Astrocyte (in vitro differentiated cells and primary cell): Measurements from ENCODE around the gene SDK1.

ENCODE experiments used
- CTCF ChIP-seq: IDR thresholded peaks from 2 replicates; pipeline ENCODE4 v1.5.1; 2011; ENCODE audit warnings: low read depth, mild to moderate bottlenecking, inconsistent platforms, low read length, moderate library complexity; ENCODE audit not compliant: insufficient read depth
- EZH2 ChIP-seq: IDR thresholded peaks from 2 replicates; pipeline ENCODE4 v1.6.1; 2012; ENCODE audit warnings: mild to moderate bottlenecking, low read length, inconsistent platforms; ENCODE audit not compliant: insufficient read depth

GRCh38 chr7:3910054-3910453, 609.0 kb downstream of the SDK1 start:
- TF ChIP-seq CTCF: no peak
- TF ChIP-seq EZH2: no peak
